Epithelial cell of esophagus (primary cell): Measurements from ENCODE around the gene AP1S1.

Experiments used
- DNase-seq: peaks from one replicate; pipeline ENCODE4 v3.0.0; 2010; ENCODE audit warnings: low read depth
- H3K4me3 ChIP-seq: 2 replicates; pipeline ENCODE4 v1.5.1; 2011; ENCODE audit warnings: mild to moderate bottlenecking, low read length, control low read depth
- CTCF ChIP-seq: IDR thresholded peaks from 2 replicates; pipeline ENCODE4 v1.5.1; 2011; ENCODE audit warnings: low read depth, mild to moderate bottlenecking, low read length, control low read depth, inconsistent platforms; ENCODE audit not compliant: insufficient read depth; ENCODE audit errors: missing control alignments

AP1S1 gene

GRCh38 chr7:101174322-101174854, 20.1 kb downstream of the AP1S1 start:
- DNase-seq = no peak
- H3K4me3 ChIP-seq = no peak overlapping the region
- no peak for TF ChIP-seq CTCF

- no peak overlapping the region for H3K4me3 ChIP-seq
- no peak for DNase-seq
- TF ChIP-seq CTCF = no peak
Observed at GRCh38 chr7:101175664-101176063, 21.4 kb downstream of the AP1S1 start.

GRCh38 chr7:101177644-101178043, 23.4 kb downstream of the AP1S1 start:
- no peak for DNase-seq
- no peak overlapping the region for H3K4me3 ChIP-seq
- TF ChIP-seq CTCF = no peak

GRCh38 chr7:101179117-101179516, 24.8 kb downstream of the AP1S1 start:
- no peak overlapping the region for H3K4me3 ChIP-seq
- TF ChIP-seq CTCF = no peak
- no peak for DNase-seq

GRCh38 chr7:101179713-101180112, 25.4 kb downstream of the AP1S1 start:
- DNase-seq = no peak
- TF ChIP-seq CTCF = no peak
- H3K4me3 ChIP-seq = no peak overlapping the region

GRCh38 chr7:101180130-101180755, 26.0 kb downstream of the AP1S1 start, which contains the start of gene NAT16:
TSS of gene NAT16 (minus strand) at chr7:101180293. CDS start at chr7:101174807, 5,486 bp downstream.
- H3K4me3 ChIP-seq = no peak within 1 kb of the TSS
- no peak for DNase-seq
- TF ChIP-seq CTCF = no peak
